GM19397 (cell line): ENCODE data around the gene FURIN.
A peak's percentile ranks its signal among the peaks of the same experiment; 100 is the strongest.
"Not testable (repeated sequence)": the region's sequence is repeated elsewhere in the genome, so short reads cannot be mapped to it uniquely, and the experiment has no call there.

Source experiments
- ATAC-seq: cut with Tn5 transposase; IDR thresholded peaks from one replicate; pipeline ENCODE4 v1.9.1; 2021; ENCODE audit warnings: mild to moderate bottlenecking, moderate library complexity; ENCODE audit not compliant: unreplicated experiment

FURIN gene

DNA sequence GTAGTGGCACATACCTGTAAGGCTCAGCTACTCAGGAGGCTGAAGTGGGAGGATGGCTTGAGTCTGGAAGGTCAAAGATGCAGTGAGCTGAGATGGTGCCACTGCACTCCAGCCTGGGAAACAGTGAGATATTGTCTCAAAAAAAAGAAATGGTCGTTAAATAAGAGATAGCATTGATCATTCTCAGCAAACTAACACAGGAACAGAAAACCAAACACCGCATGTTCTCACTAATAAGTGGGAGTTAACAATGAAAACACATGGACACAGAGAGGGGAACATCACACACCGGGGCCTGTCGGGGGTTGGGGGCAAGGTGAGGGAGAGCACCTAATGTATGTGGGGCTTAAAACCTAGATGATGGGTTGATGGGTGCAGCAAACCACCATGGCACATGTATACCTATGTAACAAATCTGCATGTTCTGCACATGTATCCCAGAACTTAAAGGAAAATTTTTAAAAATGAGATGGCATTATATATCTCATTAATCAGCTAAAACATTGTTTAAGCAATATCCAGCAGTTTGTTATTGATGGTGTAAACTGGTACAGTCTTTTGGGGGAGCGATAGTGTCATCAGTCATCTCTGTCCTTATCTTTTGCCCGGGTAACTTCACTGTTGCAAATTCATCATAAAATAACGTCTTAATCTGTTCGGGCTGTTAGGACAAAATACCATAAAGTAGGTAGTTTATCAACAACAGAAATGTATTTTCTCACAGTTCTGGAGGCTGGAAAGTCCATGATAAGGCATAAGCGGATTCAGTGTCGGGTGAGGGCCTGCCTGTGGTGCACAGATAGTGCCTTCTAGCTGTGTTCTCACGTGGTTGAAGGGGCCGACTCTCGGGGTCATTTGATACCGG, 33.0 kb downstream of the FURIN start:
- ATAC-seq = no peak

DNA sequence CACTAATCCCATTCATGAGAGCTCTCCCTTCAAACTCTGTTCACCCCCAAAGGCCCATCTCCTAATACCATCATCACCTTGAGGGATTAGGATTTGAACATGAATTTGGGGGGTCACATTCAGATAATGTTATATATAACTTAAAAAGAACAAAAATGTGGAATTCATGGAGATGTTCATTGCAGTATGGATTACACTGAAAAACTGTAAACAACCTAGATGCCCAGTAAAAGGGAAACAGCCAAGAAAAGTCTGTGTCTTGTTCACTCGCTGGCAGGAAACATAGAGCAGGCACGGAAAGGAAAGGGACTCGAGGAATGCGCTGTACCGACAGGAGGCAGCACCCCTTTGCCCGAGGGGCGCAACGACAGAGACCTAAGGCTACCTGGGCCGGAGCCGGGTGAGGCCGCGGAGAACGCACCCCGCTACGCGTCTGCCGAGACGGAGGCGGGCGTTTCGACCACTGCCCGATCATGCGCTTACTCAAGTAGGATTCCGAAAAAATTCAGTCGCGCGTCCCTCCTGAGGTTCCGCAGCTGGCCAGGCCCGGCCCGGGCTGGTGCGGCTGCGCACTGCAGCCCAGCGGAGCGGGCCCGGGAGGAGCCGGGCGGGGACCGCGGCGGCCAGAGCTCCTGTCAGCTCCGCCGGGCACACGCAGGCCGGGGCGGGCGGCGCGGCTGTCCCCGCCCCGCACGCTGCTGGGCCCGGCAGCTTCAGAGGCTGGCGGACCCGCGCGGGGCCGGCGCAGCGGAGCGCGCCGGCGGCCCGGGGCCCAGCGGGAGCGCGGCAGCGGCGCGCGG, 33.9 kb downstream of the FURIN start:
- ATAC-seq = peak; percentile 70

DNA sequence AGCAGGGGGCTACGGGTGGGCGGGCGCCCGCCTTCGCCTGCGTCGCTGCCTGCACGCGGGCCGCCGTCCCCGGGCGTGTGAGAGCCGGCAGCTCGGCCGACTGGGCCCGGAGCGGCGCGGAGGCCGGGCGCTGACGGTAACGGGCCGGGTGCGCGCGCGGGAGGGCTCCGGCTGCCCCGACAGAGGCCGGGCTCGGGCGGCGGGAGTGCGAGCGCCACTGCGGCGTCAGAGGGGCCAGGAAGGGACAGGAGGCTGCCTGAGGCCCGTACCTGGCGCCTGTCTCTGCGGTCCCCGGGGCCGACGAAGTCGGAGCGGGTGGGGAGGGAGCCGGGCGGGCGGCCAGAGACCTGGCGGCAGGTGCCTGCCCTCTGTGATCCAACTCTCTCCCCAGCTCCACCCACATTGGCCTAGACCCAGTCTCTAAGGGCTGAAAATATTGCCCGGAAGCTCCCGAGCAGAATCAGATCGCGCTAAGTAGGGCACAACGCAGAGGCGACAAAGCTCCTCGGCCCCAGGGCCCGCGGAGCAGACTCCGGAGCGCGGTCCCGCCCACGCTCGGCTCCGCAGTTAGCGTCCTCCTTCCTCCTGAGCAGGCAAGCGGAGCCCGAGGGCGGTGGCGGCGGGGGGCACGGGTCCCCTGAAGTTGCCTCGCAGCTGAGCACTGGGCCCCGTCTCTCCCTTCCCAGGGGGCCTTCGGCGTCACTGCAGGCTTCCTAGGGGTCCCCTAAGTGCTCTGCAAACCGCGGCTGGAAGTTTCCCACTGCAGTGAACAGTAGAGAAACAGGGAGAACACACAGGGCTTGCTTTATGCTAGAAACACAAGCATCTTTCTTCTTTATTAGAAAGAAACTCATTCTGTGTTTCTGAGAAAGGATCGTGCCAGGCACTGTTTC, 34.7 kb downstream of the FURIN start, which contains the start of gene MAN2A2:
TSS of gene MAN2A2 (plus strand) at position 463 of the 893 bp plus-strand sequence. CDS start 906 bp downstream, outside the sequence.
- peak; percentile 42 for ATAC-seq

DNA sequence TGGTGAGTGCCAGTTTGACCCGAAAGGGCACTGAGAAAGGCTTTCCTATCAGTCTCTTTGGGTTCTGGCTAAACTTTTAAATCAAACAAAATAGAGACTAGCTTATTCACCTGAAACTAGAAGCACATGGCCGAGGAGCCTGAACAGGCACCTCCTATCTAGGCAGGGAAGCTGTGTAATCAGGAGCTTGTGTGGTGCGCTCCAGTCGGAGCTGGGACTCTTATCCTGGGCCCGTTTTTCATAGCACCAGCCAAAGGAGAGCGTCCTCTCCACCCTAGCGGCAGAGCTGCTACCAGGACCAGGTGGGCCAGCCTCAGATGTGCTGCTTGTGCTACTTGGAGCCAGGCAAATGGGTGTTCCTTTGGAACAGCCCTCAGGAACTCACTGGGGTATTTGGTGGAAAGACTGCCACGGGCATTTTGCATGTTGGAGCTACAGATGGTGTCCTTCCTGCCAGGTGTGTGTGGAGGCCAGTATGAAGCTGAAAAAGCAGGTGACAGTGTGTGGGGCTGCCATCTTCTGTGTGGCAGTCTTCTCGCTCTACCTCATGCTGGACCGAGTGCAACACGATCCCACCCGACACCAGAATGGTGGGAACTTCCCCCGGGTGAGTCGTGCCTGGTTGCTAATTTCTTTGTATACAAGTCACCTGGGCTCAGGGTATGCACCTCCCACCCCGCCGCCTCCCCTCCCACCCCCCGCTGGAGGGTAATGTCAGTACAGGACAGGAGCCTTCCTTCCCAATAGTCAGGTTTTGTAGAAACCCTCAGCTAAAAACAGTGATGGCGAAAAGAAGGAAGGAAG, 35.5 kb downstream of the FURIN start:
- ATAC-seq = no peak

DNA sequence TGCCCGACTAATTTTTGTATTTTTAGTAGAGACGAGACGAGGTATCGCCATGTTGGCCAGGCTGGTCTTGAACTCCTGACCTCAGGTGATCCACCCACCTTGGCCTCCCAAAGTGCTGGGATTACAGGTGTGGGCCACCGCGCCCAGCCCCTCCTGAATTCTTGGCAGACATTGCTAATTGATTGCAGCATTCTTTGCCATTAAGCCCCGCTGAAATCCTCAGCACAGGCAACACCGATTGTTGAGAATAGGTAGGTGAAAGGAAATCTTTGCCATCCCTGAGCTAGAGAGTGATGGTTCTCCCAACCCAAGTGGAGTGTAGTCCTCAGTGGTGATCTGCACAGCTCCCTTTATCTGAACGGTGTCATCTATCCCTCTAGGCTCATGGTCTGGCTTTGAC, 36.4 kb downstream of the FURIN start:
- no peak for ATAC-seq

DNA sequence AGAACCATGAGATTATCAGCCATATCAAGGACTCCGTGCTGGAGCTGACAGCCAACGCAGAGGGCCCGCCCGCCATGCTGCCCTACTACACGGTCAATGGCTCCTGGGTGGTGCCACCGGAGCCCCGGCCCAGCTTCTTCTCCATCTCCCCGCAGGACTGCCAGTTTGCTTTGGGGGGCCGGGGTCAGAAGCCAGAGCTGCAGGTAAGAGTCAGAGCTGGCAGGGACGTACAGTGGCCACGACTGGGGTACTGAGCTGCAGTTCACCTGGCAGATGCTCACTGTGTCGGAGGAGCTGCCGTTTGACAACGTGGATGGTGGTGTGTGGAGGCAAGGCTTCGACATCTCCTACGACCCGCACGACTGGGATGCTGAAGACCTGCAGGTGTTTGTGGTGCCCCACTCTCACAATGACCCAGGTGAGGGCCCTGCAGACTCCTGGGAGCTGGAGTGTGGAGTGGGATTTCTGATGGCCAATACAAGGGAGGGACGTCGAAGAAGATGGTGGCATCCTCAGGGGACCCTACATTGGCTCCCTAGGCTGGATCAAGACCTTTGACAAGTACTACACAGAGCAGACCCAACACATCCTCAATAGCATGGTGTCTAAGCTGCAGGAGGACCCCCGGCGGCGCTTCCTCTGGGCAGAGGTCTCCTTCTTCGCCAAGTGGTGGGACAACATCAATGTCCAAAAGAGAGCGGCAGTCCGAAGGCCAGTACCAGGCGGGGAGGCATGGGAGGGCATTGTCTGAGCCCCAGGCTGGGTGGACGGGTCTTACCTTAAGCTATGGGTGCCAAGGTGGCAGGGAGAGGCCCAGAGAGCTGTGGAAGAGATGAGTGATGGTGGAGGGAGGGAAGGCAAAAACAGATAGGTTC, 37.2 kb downstream of the FURIN start:
- no peak for ATAC-seq

DNA sequence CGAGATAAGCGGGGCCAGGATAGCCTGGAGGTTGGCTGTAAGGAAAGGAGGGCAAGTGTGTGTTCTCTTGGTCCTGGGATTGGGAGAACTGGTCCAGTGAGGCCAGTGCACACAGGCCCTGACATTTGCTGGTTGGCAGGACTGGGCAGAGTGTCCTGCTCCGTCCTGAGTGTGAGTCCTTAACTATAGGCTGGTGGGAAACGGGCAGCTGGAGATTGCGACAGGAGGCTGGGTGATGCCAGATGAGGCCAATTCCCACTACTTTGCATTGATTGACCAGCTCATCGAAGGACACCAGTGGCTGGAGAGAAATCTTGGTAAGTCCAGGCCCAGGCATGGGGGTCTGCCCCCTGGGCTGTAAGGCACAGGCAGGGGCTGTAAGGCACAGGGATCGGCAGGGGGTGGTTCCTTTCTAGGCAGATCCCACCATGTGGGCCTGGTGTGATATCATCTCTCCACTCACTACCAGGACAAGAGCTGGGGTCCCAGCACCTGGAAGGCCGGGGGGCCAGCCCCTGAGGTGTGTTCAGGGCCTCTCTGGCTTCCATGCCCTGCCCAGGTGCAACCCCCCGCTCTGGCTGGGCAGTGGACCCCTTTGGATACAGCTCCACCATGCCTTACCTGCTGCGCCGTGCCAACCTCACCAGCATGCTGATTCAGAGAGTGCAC, 37.9 kb downstream of the FURIN start:
- no peak for ATAC-seq

DNA sequence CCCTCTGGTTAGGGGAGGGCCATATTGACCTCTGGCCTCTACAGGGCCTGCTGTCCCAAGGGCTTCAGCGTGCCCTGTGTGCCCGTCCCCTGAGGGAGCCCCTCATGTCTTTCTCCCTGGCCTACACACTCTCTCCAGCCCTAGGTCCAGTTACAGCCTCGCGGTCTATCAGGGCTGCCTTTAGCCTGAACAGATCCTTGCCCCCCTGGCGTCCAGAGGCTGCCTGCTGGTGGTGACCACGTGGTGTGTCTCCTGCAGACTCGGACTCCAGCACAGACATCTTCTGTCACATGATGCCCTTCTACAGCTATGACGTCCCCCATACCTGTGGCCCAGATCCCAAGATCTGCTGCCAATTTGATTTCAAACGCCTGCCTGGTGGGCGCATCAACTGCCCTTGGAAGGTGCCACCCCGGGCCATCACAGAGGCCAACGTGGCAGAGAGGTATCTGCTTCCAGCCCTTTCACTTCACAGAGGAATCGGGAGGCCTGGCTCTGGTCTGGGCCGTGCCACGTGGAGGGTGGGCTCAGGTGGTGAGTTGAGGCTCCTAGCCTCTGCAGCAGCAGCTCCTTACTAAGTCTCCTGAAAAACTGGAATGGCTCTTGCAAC, 38.8 kb downstream of the FURIN start:
- no peak for ATAC-seq

DNA sequence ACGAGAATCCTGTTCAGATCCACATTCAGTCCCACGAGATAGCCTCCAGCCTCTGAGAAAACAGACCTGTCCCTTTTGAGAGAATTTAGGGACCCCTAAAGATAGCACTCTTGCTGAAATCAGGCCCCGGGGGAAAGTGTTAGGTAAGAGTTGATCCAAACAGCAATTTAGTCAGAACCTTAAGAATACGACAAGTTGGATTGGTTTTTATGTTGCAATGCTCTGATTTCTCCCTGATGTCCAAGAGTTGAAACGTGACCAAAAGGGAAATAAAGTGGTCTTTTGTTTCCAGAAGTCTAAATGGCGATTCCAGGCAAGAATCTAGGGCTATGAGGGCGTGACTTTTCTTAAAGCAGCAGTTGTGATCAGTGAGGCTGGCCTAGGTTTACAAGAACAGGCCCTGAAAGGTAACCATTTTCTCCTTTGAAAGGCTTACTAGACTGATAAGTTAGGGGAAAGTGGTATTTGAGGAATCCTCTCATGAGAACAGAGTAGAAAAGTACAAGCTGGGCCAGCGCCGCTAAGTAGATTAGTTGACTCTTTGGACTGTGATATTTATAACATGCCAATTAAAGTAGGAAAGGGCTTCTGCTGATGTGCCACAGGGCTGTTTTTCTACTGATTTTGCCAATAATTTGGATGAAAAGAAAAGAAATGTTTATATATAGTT, 39.6 kb downstream of the FURIN start:
- ATAC-seq = no peak

DNA sequence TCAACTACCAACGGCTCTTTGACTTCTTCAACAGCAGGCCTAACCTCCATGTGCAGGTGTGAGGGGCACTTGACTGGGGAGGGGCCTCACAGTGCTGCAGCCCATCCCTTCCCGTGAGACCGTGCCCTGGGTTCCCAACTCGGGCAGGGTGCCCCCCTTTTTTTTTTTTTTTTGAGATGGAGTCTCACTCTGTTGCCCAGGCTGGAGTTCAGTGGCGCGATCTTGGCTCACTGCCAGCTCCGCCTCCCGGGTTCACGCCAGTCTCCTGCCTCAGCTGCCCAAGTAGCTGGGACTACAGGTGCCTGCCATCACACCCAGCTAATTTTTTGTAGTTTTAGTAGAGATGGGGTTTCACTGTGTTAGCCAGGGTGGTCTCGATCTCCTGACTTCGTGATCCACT, 41.1 kb downstream of the FURIN start:
- not testable (repeated sequence) for ATAC-seq

DNA sequence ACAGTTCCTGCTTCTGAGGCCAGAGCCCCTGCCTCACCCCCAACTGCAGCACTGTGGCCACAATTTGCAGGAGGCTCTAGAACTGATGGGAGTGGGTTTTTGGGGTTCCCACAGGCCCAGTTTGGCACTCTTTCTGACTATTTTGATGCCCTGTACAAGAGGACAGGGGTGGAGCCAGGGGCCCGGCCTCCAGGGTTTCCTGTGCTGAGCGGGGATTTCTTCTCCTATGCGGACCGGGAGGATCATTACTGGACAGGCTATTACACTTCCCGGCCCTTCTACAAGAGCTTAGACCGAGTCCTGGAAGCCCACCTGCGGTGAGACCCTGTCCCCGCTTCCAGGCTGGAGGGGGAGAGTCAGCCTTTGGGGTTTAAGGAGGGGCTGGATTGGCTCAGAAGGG, 41.6 kb downstream of the FURIN start:
- ATAC-seq = no peak

DNA sequence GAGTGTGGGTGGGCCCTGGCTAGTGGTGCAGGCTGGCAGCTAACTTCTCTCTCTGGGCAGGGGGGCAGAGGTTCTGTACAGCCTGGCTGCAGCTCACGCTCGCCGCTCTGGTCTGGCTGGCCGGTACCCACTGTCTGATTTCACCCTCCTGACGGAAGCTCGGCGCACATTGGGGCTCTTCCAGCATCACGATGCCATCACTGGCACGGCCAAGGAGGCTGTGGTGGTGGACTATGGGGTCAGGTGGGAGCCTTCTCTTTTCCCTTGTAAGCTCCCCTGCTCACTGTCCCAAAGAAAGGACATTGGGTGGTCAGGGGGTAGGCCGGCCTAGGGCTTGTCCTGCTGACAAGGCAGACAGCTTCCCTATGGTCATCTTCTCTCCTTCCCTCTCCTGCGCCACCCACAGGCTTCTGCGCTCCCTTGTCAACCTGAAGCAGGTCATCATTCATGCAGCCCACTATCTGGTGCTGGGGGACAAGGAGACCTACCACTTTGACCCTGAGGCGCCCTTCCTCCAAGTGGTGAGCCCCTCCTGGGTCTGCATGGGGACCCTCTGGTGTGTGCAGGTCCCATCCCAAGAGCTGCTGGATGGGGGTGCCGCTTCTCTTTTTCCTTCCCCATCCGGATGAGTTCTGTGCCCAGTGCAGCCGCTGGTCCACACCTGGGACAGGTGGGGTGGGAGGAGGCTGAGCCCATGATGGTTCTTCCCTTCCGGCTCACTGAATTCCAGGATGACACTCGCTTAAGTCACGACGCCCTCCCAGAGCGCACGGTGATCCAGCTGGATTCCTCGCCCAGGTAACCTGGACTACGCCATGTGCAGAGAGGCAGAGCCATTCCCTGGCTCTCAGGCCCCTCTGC, 42.3 kb downstream of the FURIN start:
- no peak for ATAC-seq

DNA sequence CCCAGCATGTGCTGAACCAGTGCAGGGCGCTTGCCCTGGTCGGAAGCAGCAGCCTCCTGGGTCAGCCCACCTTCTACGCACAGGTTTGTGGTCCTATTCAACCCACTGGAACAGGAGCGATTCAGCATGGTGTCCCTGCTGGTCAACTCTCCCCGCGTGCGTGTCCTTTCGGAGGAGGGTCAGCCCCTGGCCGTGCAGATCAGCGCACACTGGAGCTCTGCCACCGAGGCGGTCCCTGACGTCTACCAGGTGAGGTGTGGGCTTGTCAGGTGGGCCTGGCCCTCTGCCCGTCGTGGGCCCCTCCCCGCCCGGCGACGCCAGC, 42.9 kb downstream of the FURIN start:
- ATAC-seq = no peak

DNA sequence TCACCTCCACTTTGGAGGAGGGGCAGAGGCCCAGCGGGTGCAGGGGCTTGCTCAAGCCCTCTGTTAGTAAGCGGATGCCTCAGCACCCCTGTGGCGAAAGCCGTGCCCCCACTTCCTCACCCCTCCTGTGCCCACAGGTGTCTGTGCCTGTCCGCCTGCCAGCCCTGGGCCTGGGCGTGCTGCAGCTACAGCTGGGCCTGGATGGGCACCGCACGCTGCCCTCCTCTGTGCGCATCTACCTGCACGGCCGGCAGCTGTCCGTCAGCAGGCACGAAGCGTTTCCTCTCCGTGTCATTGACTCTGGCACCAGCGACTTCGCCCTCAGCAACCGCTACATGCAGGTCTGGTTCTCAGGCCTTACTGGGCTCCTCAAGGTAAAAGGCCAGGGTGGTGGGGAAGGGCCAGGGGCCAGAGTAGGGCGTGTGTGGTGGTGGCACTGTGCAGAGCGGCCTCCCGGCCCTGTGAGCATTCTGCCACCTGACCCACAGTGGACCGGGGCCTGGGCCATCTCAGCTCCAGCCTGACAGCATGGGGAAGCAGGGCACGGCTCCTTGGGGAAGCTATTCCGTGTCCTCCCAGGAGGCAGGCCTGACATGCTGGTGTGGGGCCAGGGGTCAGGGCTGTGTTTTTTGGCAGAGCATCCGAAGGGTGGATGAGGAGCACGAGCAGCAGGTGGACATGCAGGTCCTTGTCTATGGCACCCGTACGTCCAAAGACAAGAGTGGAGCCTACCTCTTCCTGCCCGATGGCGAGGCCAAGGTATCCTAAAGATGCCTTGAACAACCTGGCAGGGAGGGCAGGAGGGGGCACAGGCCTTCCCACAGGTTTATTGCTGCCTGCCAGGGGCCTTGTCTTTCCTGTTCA, 43.8 kb downstream of the FURIN start:
- no peak for ATAC-seq

DNA sequence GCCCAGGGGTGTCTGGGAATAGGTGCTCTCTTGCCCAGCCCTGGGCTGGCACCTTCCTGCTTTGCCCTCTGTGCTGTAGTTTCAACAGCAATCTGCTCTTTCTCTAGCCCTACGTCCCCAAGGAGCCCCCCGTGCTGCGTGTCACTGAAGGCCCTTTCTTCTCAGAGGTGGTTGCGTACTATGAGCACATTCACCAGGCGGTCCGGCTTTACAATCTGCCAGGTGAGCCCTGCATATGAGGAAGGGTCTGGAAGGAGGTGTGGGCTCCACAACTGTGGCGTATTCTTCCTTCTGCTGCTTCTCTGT, 44.3 kb downstream of the FURIN start:
- no peak for ATAC-seq

DNA sequence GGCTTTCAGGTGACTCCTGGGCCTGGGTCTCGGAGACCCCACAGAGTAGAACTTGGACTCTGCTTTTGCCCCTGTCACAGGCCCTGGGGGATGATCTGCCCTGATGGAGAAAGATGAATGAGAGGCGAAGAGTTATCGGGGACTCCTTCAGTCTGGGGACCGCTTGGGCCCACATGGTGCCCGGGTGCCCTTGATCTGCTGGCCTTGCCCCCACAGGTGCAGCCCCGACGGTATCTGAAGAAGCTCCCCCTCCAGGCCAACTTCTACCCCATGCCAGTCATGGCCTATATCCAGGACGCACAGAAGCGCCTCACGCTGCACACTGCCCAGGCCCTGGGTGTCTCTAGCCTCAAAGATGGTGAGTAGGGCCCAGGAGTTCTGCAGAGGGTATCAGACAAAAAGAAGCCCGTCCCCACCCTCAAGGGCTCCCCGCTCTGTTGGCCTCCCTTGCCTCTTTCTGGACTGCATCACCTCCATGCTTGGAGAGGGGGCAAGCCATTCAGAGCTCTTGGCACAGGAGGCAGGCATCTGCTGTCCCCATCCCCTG, 45.1 kb downstream of the FURIN start:
- no peak for ATAC-seq
